BLaER1 (cell line): Measurements from ENCODE around the gene RPAP3.
A peak's percentile ranks its signal among the peaks of the same experiment; 100 is the strongest.

Experiments used
- H3K27ac ChIP-seq: shearing (Covaris generic); formaldehyde crosslinking; 2 replicates; pipeline ENCODE4 v1.8.1; 2022
- H3K27me3 ChIP-seq: shearing (Covaris generic); formaldehyde crosslinking; 2 replicates; pipeline ENCODE4 v1.8.1; 2022
- H3K36me3 ChIP-seq: shearing (Covaris generic); formaldehyde crosslinking; 2 replicates; pipeline ENCODE4 v1.8.1; 2022
- H3K4me1 ChIP-seq: shearing (Covaris generic); formaldehyde crosslinking; 2 replicates; pipeline ENCODE4 v1.8.1; 2022
- H3K4me2 ChIP-seq: shearing (Covaris generic); formaldehyde crosslinking; 2 replicates; pipeline ENCODE4 v1.8.1; 2022
- H3K4me3 ChIP-seq: shearing (Covaris generic); formaldehyde crosslinking; 2 replicates; pipeline ENCODE4 v1.8.1; 2022
- H3K9ac ChIP-seq: shearing (Covaris generic); formaldehyde crosslinking; 2 replicates; pipeline ENCODE4 v1.8.1; 2022
- H3K9me3 ChIP-seq: shearing (Covaris generic); formaldehyde crosslinking; 2 replicates; pipeline ENCODE4 v1.8.1; 2022
- H4K20me1 ChIP-seq: shearing (Covaris generic); formaldehyde crosslinking; 2 replicates; pipeline ENCODE4 v1.8.1; 2022
- Cebpa-rat ChIP-seq: shearing (Covaris generic); IDR thresholded peaks from 2 replicates; pipeline ENCODE4 v1.8.1; 2022

The RPAP3 gene

GRCh38 chr12:47712171-47712570 lies 6.3 kb upstream of the RPAP3 start:
- TF ChIP-seq Cebpa-rat: no peak
- H3K27ac ChIP-seq: no peak overlapping the region

GRCh38 chr12:47711448-47711847 lies 5.6 kb upstream of the RPAP3 start:
- Histone ChIP-seq H3K36me3 (no peaks in the 10 kb centered on the region), H3K9me3 (no peaks in the 10 kb centered on the region), H4K20me1 (no peaks in the 10 kb centered on the region), H3K4me1 (peaks cover 36% of the 10 kb centered on the region), H3K4me3 (no peak overlapping the region), H3K4me2 (no peak overlapping the region), H3K27me3 (no peaks in the 10 kb centered on the region), H3K9ac (no peak overlapping the region), H3K27ac (no peak overlapping the region)
- TF ChIP-seq Cebpa-rat: no peak

More at GRCh38 chr12:47712171-47712570, 6.3 kb upstream of the RPAP3 start:
- Histone ChIP-seq H3K4me1 (peaks cover 37% of the 10 kb centered on the region), H3K4me3 (no peak overlapping the region), H3K27me3 (no peaks in the 10 kb centered on the region), H4K20me1 (no peaks in the 10 kb centered on the region), H3K4me2 (no peak overlapping the region), H3K9me3 (no peaks in the 10 kb centered on the region), H3K9ac (no peak overlapping the region), H3K36me3 (no peaks in the 10 kb centered on the region)

- Histone ChIP-seq H3K27ac (no peak overlapping the region), H3K4me3 (no peak overlapping the region), H3K9ac (no peak overlapping the region), H4K20me1 (peaks cover 3% of the 10 kb centered on the region), H3K27me3 (no peaks in the 10 kb centered on the region), H3K36me3 (no peaks in the 10 kb centered on the region), H3K9me3 (no peaks in the 10 kb centered on the region), H3K4me2 (no peak overlapping the region), H3K4me1 (peaks cover 24% of the 10 kb centered on the region)
- no peak for TF ChIP-seq Cebpa-rat
These were observed 4.4 kb upstream of the RPAP3 start for GRCh38 chr12:47710278-47710677.

GRCh38 chr12:47709671-47710070 lies 3.8 kb upstream of the RPAP3 start:
- H3K4me3 ChIP-seq: no peak overlapping the region
- H3K27ac ChIP-seq: no peak overlapping the region
- H3K9ac ChIP-seq: no peak overlapping the region
- H3K4me2 ChIP-seq: no peak overlapping the region
- peaks cover 29% of the 10 kb centered on the region for H3K4me1 ChIP-seq
- TF ChIP-seq Cebpa-rat: no peak
- peaks cover 9% of the 10 kb centered on the region for H4K20me1 ChIP-seq
- no peaks in the 10 kb centered on the region for H3K9me3 ChIP-seq
- no peaks in the 10 kb centered on the region for H3K36me3 ChIP-seq
- no peaks in the 10 kb centered on the region for H3K27me3 ChIP-seq

- Histone ChIP-seq H4K20me1 (peaks cover 13% of the 10 kb centered on the region), H3K4me1 (peaks cover 34% of the 10 kb centered on the region), H3K27ac (no peak overlapping the region), H3K36me3 (no peaks in the 10 kb centered on the region), H3K9me3 (no peaks in the 10 kb centered on the region), H3K9ac (no peak overlapping the region), H3K4me2 (no peak overlapping the region), H3K4me3 (no peak overlapping the region), H3K27me3 (no peaks in the 10 kb centered on the region)
- TF ChIP-seq Cebpa-rat: no peak
These were observed 3.4 kb upstream of the RPAP3 start for GRCh38 chr12:47709237-47709636.

GRCh38 chr12:47707905-47708543 lies 2.2 kb upstream of the RPAP3 start:
- peaks cover 42% of the 10 kb centered on the region for H3K4me1 ChIP-seq
- H3K9ac ChIP-seq: no peak overlapping the region
- H3K4me2 ChIP-seq: peak overlapping the region; percentile 95
- H3K4me3 ChIP-seq: no peak overlapping the region
- H3K9me3 ChIP-seq: no peaks in the 10 kb centered on the region
- H3K36me3 ChIP-seq: 0 out of 2 replicates have a peak, but pooled peaks cover 5% of the 10 kb centered on the region
- TF ChIP-seq Cebpa-rat: no peak
- peaks cover 25% of the 10 kb centered on the region for H4K20me1 ChIP-seq
- no peaks in the 10 kb centered on the region for H3K27me3 ChIP-seq
- H3K27ac ChIP-seq: no peak overlapping the region

GRCh38 chr12:47707355-47707754 lies 1.5 kb upstream of the RPAP3 start:
- Histone ChIP-seq H3K9me3 (no peaks in the 10 kb centered on the region), H3K4me3 (no peak overlapping the region), H3K27me3 (no peaks in the 10 kb centered on the region), H3K4me2 (peak overlapping the region; percentile 95), H4K20me1 (peaks cover 26% of the 10 kb centered on the region), H3K9ac (no peak overlapping the region), H3K36me3 (peaks cover 6% of the 10 kb centered on the region; the same call in 1 of the 2 replicates), H3K4me1 (peaks cover 38% of the 10 kb centered on the region), H3K27ac (no peak overlapping the region)
- no peak for TF ChIP-seq Cebpa-rat

- Histone ChIP-seq H3K27ac (peak overlapping the region; percentile 80; the same call in 1 of the 2 replicates), H3K4me3 (peak overlapping the region; percentile 92), H4K20me1 (peaks cover 34% of the 10 kb centered on the region), H3K27me3 (no peaks in the 10 kb centered on the region), H3K4me1 (peaks cover 38% of the 10 kb centered on the region), H3K9ac (peak overlapping the region; percentile 86), H3K9me3 (no peaks in the 10 kb centered on the region), H3K4me2 (peak overlapping the region; percentile 95), H3K36me3 (peaks cover 21% of the 10 kb centered on the region)
- no peak for TF ChIP-seq Cebpa-rat
These were observed 633 bp downstream of the RPAP3 start for GRCh38 chr12:47705229-47705565.

- H3K9ac ChIP-seq: peak overlapping the region; percentile 86
- no peak for TF ChIP-seq Cebpa-rat
These were observed 1.1 kb downstream of the RPAP3 start for GRCh38 chr12:47704719-47705118.

GRCh38 chr12:47700263-47700662 lies 5.6 kb downstream of the RPAP3 start:
- Histone ChIP-seq H3K9ac (no peak overlapping the region), H3K27me3 (no peaks in the 10 kb centered on the region), H3K4me2 (no peak overlapping the region), H3K36me3 (peaks cover 61% of the 10 kb centered on the region), H3K4me1 (peaks cover 20% of the 10 kb centered on the region), H4K20me1 (peaks cover 48% of the 10 kb centered on the region), H3K27ac (no peak overlapping the region), H3K9me3 (no peaks in the 10 kb centered on the region), H3K4me3 (no peak overlapping the region)
- TF ChIP-seq Cebpa-rat: peak; percentile 42; the same call in 1 of the 2 replicates

More at GRCh38 chr12:47704719-47705118, 1.1 kb downstream of the RPAP3 start:
- Histone ChIP-seq H3K27me3 (no peaks in the 10 kb centered on the region), H3K36me3 (peaks cover 26% of the 10 kb centered on the region), H3K4me2 (peak overlapping the region; percentile 95), H3K4me1 (peaks cover 38% of the 10 kb centered on the region), H3K27ac (no peak overlapping the region), H4K20me1 (peaks cover 37% of the 10 kb centered on the region), H3K9me3 (no peaks in the 10 kb centered on the region), H3K4me3 (peak overlapping the region; percentile 92)
